Esophagus squamous epithelium (tissue), 4 donors: ENCODE results near the gene CTNNA2.

Experiments used
- CTCF ChIP-seq, 6 experiments: fragments of 450-650 bp in 4 of 6; fragments of 200-600 bp in 2 of 6; sonication (generic) in 2 of 6; IDR thresholded peaks; one replicate each; pipeline ENCODE4 v1.5.1; 2016 to 2019; ENCODE audit warnings: antibody characterized with exemption in 6 of 6, mild to moderate bottlenecking in 4 of 6, moderate library complexity in 4 of 6
- POLR2A ChIP-seq, 4 donors: fragments of 450-650 bp; IDR thresholded peaks; one replicate each; pipeline ENCODE4 v1.6.1; 2017; ENCODE audit warnings: antibody characterized with exemption in 4 of 4, mild to moderate bottlenecking in 4 of 4, moderate library complexity in 3 of 4

- no peak for TF ChIP-seq CTCF (IDR thresholded peaks at IDR 0.05)
- TF ChIP-seq POLR2A (IDR thresholded peaks at IDR 0.05), result no peak
These were observed 1138.6 kb downstream of the CTNNA2 start for GRCh38 chr2:80651435-80651834.
